HG02943 (cell line): ENCODE data around the gene TMEM18.

Experiments used
- ATAC-seq: cut with Tn5 transposase; IDR thresholded peaks from one replicate; pipeline ENCODE4 v1.9.1; 2021; ENCODE audit warnings: mild to moderate bottlenecking, low read depth, moderate library complexity; ENCODE audit not compliant: unreplicated experiment

Gene TMEM18

DNA sequence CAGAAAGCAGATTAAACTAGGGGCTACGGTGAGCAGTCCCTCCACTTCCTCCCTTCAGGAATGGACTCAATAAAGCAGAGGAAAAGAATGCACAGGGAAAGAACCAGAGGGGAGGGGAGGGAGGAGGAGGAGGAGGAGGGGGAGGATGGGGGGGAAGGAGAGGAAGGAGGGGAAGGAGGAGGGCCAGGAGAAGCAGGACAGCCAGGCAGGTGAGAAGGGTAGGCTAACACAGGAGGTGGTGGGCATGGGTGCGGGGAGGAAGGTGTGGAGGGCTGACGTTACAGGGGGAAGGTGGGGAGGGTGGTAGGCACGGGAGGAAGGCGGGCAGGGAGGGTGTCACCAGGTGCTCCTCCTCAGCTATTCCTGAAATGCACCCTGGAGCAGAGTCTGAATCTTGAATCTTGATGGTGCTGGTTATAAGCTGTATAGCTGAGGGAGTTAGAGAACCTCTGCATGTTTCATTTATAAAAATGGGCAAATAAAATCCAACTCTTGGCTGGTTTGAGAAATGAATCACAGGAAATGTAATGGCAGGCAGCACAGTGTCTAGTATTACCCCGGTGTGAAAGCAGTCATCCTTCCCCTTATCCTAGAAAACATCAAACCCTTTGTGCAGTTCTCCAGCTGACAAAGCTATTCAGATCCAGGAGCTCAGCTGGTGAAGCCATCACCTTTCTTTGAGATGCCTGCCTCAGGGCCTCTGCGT, 3.4 kb downstream of the TMEM18 start:
- ATAC-seq = no peak

GRCh38 chr2:673016-673415, 4.2 kb downstream of the TMEM18 start:
- no peak for ATAC-seq

DNA sequence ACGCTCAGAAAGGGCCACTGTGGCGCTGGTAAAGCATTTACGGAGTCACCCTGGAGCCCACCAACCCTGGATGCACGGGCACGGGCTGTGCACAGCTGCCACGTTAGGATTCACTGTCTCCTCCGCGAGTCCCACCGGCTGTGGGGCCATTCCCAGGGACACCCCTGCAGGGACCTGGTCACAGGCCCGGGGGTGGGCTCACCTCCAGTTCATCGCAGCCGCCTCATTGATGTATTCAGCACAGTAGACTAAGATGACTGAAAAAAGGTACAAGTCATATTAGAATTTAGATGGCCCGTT, 4.7 kb downstream of the TMEM18 start:
- ATAC-seq = no peak

DNA sequence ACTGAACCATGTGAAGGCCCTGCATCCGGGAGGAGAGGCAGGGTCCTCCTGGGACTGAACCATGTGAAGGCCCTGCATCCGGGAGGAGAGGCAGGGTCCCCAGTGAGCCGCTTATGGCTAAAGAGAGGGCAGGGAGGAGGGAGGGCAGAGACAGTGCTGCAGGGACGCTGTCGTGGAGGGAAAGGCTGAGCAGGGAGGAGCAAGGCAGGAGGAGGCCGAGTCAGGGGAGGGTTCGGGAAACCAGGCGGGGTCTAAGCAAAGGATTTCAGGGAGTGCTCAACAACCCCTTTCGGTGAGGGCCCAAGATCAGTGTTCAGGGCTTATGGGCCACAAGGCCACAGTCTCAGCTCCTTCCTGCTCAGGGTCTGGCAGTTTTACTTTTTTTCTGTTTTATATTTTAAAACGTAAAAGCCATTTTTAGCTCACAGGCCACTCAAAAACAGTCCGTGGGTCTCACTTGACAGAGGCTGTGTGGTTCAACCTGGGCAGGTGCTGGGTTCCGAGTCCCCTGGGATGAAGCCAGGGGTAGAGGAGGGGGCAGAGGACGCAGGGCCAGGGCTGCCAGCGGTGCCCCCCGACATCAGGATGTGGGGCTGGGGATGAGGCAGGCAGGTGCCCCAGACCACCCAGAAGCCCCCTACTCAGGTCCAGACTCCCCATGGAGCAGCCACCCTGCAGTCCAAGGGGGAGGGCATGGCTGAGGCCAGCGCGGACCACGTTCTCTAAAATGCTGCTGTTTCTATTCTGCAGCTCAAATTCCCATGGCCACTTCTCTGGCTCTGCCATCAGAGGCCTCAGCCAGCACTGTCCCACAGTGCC, 5.2 kb downstream of the TMEM18 start:
- no peak for ATAC-seq

DNA sequence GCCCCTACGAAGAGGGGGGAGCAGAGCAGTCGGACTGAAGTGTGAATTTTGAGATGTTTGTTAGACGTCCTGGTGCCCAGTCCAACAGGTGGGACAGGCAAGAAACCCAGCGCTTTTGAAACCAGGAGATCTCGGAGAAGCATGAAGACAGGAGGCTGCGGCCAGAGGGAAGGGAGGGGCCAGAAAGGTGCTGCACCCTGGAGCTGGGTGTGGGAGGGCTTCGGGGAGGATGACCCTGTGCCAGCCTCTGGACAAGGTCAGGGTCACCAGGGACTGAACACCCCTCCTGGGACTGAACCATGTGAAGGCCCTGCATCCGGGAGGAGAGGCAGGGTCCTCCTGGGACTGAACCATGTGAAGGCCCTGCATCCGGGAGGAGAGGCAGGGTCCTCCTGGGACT, 6.1 kb downstream of the TMEM18 start:
- ATAC-seq = no peak

DNA sequence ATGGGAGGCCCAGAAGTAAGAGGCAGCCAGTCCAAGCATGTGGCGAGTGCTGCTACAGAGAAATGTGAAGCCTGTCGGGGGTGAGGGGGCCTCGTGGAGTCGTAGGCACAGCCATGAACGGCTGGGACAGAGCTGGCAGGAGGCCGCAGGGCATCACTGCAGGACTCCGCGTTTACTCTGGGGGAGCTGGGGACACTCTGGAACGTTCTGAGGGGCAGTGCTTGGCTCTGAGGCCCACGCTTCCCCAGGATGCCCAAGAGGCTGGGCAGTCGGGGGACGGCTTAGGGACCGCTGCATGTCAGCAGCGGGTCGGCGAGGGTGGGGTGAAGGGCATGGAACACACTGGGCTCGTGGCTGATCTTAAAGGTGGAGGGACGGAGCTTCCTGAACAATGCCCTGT, 6.6 kb downstream of the TMEM18 start:
- ATAC-seq = no peak

- no peak for ATAC-seq
Measured at GRCh38 chr2:669323-669722, 7.9 kb downstream of the TMEM18 start.

DNA sequence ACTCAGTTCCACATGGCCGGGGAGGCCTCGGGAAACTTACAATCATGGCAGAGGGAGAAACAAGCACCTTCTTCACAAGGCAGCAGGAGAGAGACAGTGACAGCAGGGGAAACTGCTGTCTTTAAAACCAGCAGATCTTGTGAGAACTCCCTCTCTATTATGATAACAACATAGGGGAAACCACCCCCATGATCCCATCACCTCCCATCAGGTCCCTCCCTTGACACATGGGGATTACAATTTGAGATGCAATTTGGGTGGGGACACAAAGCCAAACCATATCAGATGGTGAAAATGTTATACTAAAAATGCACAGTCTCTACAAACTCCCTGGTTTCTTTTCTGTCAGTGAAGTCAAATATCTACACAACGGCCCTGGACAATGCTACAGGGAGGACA, 9.2 kb downstream of the TMEM18 start:
- no peak for ATAC-seq

DNA sequence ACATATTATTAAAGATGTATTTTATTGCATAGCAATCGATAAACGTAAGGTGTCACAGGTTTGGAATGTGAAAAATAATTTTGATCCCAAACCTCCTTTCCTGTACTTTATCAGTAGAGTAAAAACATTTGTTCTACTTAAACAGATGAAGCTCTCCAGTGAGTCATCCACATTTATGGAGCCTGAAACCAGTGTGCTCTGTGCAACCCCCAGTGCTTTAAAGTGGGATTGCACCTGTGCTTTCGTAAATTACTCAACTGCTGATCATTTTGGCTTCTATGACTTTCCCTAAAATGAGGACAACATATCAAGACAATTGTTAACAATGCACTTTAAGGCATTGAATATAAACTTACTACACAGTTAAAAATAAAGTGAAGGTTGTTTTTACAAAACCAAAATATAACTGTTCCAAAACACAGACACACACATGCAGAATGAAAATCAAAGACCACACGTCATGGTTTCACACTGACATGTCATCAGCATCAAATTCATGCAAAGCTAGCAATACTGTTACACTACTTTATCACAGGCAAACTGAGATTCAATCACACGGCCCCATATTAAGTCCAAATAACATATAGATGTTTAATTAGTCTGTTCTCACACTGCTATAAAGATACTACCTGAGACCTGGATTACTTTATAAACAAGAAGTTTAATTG, 9.7 kb downstream of the TMEM18 start:
- no peak for ATAC-seq

DNA sequence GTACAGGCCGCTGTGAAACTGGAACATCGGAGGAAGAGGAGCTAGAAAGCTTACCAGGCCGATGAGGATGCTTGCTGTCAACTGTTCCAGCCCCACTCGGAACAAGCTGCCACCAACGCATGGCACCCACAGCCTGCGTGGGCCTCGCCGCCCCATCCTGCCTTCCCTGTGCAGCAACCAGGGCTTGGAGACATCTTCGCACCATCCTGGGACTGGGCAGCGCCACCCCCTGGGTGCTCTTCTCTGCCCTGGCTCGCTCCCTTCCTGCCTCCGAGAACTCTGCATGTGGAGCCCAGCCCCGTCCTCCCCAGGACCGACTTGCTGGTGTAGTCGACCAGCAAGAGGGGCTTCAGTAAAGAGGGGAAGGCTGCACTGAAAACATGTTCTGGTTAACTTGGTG, 10.8 kb downstream of the TMEM18 start:
- ATAC-seq = no peak

DNA sequence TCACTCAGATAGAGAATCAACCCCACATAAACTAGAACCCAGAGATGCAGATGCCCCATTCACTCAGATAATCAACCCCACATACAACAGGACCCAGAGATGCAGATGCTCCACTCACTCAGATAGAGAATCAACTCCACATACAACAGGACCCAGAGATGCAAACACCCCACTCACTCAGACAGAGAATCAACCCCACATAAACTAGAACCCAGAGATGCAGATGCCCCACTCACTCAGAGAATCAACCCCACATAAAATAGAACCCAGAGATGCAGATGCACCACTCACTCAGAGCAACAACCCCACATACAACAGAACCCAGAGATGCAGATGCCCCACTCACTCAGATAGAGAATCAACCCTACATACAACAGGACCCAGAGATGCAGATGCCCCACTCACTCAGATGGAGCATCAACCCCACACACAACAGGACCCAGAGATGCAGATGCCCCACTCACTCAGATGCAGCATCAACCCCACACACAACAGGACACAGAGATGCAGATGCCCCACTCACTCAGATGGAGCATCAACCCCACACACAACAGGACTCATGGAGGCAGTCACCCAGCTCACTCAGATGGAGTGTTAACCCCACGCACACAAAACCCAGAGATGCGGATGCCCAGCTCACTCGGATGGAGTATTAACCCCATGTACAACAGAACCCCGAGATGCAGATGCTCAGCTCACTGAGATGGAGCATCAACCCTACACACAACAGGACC, 11.7 kb downstream of the TMEM18 start:
- no peak for ATAC-seq

GRCh38 chr2:664063-664462, 13.1 kb downstream of the TMEM18 start:
- ATAC-seq = no peak

GRCh38 chr2:663221-663620, 14.0 kb downstream of the TMEM18 start:
- ATAC-seq = no peak

GRCh38 chr2:661360-661635, 15.9 kb downstream of the TMEM18 start:
- no peak for ATAC-seq

DNA sequence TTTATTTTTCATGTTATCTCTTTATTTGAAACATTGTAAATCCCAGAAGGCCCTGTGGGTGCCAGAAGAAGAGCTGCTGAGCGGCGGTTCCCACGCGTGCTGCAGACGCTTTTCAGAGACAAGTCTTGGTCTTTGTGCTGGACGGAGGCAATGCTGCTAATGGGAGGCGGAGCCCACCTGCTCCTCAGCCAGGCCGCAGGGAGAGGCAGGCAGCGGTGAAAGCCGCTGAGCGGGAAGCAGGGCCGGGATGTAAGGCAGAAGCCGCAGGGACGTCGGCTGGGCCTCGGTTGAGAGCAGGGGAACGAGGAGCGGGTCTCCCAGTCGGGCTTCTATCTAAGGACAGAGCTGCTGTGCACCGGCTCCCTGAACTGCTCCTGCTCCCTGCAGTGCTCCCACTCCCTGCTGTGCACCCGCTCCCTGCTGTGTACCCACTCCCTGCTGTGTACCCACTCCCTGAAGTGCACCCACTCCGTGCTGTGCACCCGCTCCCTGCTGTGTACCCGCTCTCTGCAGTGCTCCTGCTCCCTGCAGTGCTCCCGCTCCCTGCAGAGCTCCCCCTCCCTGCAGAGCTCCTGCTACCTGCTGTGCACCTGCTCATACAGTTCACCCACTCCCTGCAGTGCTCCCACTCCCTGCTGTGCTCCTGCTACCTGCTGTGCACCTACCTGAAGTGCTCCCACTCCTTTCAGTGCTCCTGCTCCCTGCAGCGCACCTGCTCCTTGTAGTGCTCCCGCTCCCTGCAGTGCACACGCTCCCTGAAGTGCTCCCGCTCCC, 16.4 kb downstream of the TMEM18 start:
- no peak for ATAC-seq

- no peak for ATAC-seq
Measured at GRCh38 chr2:660029-660428, 17.2 kb downstream of the TMEM18 start.

DNA sequence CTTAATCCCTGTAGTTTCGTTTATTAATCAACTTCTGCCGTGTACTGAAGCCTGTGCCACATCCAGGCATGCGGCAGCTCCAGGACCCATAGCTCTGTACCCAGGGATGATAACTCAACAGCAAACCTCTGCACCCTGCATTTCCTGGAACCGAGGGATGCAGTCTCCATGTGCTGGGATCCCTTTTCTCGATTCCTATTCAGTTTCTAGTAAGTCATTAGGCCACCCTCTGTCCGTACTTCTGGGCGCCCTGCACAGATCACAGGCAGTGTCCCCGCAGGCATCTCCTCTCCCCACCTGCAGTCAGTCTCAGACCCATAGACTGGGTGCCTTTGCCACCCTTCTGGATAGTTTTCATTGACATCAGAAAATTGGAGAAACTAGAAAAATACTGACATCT, 18.8 kb downstream of the TMEM18 start:
- ATAC-seq = no peak

DNA sequence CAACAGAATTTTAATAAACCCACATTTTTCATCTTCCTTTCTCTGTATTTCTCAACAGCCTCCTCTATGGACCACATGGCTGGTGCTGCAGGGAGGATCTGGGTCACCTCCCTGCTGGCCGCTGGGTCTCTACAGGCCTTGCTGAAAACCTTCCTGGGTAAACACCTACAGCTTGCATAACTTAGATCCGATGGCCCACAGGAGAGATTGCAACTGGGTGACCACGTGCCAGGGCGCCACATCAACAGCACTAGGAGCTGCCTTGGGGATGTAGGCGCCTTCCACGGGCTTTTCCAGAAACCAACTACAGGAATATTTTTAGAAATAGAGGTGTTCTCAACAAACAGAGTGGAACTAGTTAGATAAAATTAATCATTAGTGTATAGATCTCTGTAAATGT, 19.4 kb downstream of the TMEM18 start:
- no peak for ATAC-seq

DNA sequence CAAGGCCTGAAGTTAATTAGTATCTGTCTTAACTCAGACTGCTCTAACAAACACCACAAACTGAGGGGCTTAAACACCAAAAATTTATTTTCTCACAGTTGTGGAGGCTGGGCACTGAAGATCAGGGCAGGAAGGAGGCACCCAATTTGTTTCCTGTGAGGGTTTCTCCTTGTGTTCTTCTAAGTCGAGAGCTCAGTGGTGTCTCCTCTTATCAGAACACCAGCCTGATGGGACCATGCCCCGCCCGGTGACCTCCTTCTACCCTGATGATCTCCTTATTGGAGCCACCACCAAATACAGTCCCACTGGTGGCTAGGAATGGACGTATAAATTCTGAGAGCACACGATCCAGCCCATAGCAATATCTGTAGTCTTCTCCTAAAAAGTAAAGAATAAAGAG, 20.5 kb downstream of the TMEM18 start:
- ATAC-seq = no peak

DNA sequence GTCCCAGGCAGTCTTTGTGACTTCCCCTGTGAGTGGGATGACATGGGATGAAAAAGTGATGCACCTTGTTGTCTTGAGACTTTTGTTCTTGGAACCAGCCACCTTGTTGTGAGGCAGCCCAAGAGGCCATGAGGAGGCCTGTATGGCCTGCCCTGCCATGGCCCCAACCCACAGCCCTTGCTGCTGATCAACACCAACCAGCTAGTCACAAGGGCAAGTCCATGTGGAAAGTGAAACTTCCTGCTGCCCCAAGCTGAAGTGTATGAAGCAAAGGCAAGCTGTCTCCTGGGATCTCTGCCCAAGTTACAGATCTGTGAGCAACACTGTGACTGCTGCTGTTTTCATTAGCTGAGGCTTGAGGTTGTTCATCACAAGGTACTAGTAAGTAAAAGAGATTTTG, 21.6 kb downstream of the TMEM18 start:
- ATAC-seq = no peak

- no peak for ATAC-seq
Measured at GRCh38 chr2:654896-655295, 22.3 kb downstream of the TMEM18 start.
